Stimulated activated CD8-positive, alpha-beta memory T cell treated with anti-CD3 and anti-CD28 coated beads, Interleukin-15, amount 100 ng/mL, for 24 hours (primary cell): Measurements from ENCODE around the gene IL26.

Source experiments
- DNase-seq: peaks from one replicate; pipeline ENCODE4 v3.0.0-alpha.2; 2020; ENCODE audit warnings: low read depth

Gene IL26

GRCh38 chr12:68225576-68226476 lies at the start of gene IL26:
TSS of gene IL26 (minus strand) at chr12:68225810. CDS start at chr12:68225756, 54 bp downstream.
- no peak for DNase-seq

- DNase-seq, result no peak
Measured at GRCh38 chr12:68272732-68273131, 47.1 kb upstream of the IL26 start.

GRCh38 chr12:68271346-68271745 lies 45.7 kb upstream of the IL26 start:
- no peak for DNase-seq

- DNase-seq, result no peak
Measured at GRCh38 chr12:68270358-68270757, 44.7 kb upstream of the IL26 start.

- DNase-seq, result no peak
Measured at GRCh38 chr12:68269779-68270178, 44.2 kb upstream of the IL26 start.

- DNase-seq, result no peak
Measured at GRCh38 chr12:68268967-68269366, 43.4 kb upstream of the IL26 start.

GRCh38 chr12:68267892-68268396 lies 42.3 kb upstream of the IL26 start:
- DNase-seq, result no peak

- DNase-seq, result no peak
Measured at GRCh38 chr12:68264857-68265256, 39.2 kb upstream of the IL26 start.

GRCh38 chr12:68264158-68264855 lies 38.7 kb upstream of the IL26 start:
- DNase-seq, result no peak

GRCh38 chr12:68263366-68263765 lies 37.8 kb upstream of the IL26 start:
- DNase-seq, result no peak

GRCh38 chr12:68261896-68262295 lies 36.3 kb upstream of the IL26 start:
- no peak for DNase-seq

- DNase-seq, result no peak
Measured at GRCh38 chr12:68260153-68260552, 34.5 kb upstream of the IL26 start.

- no peak for DNase-seq
Measured at GRCh38 chr12:68259318-68259940, 33.8 kb upstream of the IL26 start.

- no peak for DNase-seq
Measured at GRCh38 chr12:68253504-68253903, 27.9 kb upstream of the IL26 start, which contains the start of gene IL22. TSS of gene IL22 (minus strand) at chr12:68253604. CDS start at chr12:68253448, 156 bp downstream.

GRCh38 chr12:68252077-68252476 lies 26.5 kb upstream of the IL26 start:
- no peak for DNase-seq

- no peak for DNase-seq
Measured at GRCh38 chr12:68250454-68250853, 24.8 kb upstream of the IL26 start.

GRCh38 chr12:68247785-68248184 lies 22.2 kb upstream of the IL26 start:
- DNase-seq, result no peak

- no peak for DNase-seq
Measured at GRCh38 chr12:68246350-68246749, 20.7 kb upstream of the IL26 start.

- DNase-seq, result no peak
Measured at GRCh38 chr12:68245180-68246021, 19.8 kb upstream of the IL26 start.

GRCh38 chr12:68242777-68243176 lies 17.2 kb upstream of the IL26 start:
- DNase-seq, result no peak

- DNase-seq, result no peak
Measured at GRCh38 chr12:68240975-68241374, 15.4 kb upstream of the IL26 start.

- no peak for DNase-seq
Measured at GRCh38 chr12:68240079-68240478, 14.5 kb upstream of the IL26 start.
